ENCODE results near the gene DNM3.

Gene DNM3

DNA sequence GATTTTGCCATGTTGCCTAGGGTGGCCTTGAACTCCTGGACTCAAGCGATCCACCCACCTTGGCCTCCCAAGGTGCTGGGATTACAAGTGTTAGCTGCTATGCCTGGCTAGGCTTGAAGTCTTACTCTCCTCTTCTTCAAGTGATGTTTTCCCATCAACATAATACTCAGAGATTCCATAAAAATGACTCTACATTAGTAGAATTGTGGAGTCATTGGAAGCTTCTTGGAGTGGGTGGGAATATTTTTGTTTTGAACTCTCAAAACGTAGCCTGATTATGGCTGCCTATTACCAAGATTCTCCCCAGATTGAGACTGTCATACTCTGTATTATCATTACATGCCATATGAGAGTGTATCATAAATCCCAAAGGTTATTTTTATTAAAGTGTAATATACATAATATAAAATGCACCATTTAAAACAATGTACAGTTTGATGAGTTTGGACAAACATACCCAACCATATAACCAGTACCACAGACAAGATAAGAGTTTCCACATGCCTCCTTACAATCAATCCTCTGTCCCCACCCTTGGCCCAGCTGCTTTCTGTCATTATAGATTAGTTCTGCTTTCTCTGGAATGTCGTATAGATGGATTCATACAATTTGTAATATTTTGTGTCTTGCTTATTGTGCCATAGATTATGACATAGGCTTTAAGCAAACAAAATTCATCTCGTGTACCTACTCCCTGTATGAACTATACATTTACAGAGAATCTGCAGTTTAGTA lies 8.0 kb upstream of the DNM3 start:
- H3K4me3 ChIP-seq (ENCODE audit: control insufficient read depth in 1 of 7, extremely low read depth in 1 of 7, insufficient read depth in 4 of 7, low read depth in 2 of 7, low read length in 6 of 7) = no peak overlapping the region
- no peaks in the 10 kb centered on the region for H3K4me1 ChIP-seq (ENCODE audit: control extremely low read depth in 1 of 4, control insufficient read depth in 4 of 4, insufficient read depth in 4 of 4, low read length in 3 of 4)
- POLR2A ChIA-PET = no interaction called here
- WGBS (ENCODE audit: insufficient coverage) = 40% methylated on average over 1 of the region's 4 CpGs
- peaks cover 0 to 3% (median 0%) of the 10 kb centered on the region in 5 experiments for H3K9me3 ChIP-seq (ENCODE audit: control extremely low read depth in 1 of 5, control insufficient read depth in 4 of 5, insufficient read depth in 2 of 5, low read depth in 1 of 5, low read length in 4 of 5)
- no peak for DNase-seq
- H3K27me3 ChIP-seq (replicated peaks in 2 of 5; ENCODE audit: control insufficient read depth in 4 of 5, insufficient read depth in 5 of 5, low read length in 4 of 5) = no peaks in the 10 kb centered on the region
- CTCF ChIA-PET = interaction anchor here (1.4 kb wide), 1 partner anchor 150 kb away, joined by 4 read pairs; no protein-coding TSS in a partner anchor
- no peak overlapping the region for H3K27ac ChIP-seq (ENCODE audit: insufficient read depth in 1 of 2, low read depth in 1 of 2, low read length in 2 of 2, poor library complexity in 1 of 2, severe bottlenecking in 2 of 2)
- no peaks in the 10 kb centered on the region for H3K36me3 ChIP-seq (ENCODE audit: control insufficient read depth in 4 of 4, insufficient read depth in 4 of 4, low read length in 3 of 4)

DNA sequence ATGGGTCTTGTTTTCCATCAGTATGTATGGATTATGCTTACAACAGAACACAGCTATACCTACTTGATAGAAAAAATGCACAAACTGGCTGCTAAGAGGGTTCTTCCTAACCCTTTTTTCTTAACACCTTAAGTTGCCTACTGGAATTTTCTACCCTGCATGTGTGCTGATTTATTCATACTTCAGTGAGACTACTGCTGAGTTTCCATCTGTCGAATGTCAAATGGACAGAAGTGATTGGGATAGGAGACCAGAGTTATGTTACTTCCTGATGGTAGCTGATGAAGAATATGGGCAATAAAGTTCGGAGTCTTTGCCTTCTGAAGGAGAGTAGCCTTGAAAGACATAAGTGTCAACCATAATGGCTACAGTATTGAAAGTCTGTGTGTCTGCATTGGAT lies 6.5 kb upstream of the DNM3 start:
- Histone ChIP-seq H3K4me1 (ENCODE audit: control extremely low read depth in 1 of 4, control insufficient read depth in 4 of 4, insufficient read depth in 4 of 4, low read length in 3 of 4) (no peaks in the 10 kb centered on the region), H3K4me3 (ENCODE audit: control insufficient read depth in 1 of 7, extremely low read depth in 1 of 7, insufficient read depth in 4 of 7, low read depth in 2 of 7, low read length in 6 of 7) (no peak overlapping the region), H3K27ac (ENCODE audit: insufficient read depth in 1 of 2, low read depth in 1 of 2, low read length in 2 of 2, poor library complexity in 1 of 2, severe bottlenecking in 2 of 2) (no peak overlapping the region), H3K27me3 (replicated peaks in 2 of 5; ENCODE audit: control insufficient read depth in 4 of 5, insufficient read depth in 5 of 5, low read length in 4 of 5) (no peaks in the 10 kb centered on the region), H3K36me3 (ENCODE audit: control insufficient read depth in 4 of 4, insufficient read depth in 4 of 4, low read length in 3 of 4) (no peaks in the 10 kb centered on the region), H3K9me3 (ENCODE audit: control extremely low read depth in 1 of 5, control insufficient read depth in 4 of 5, insufficient read depth in 2 of 5, low read depth in 1 of 5, low read length in 4 of 5) (no peaks in the 10 kb centered on the region)
- CTCF ChIA-PET = interaction anchor here (0.9 to 1.1 kb wide), 2 partner anchors 17 to 151 kb away, joined by 3 to 5 read pairs; no protein-coding TSS in a partner anchor
- POLR2A ChIA-PET = interaction anchor here (0.7 kb wide), 1 partner anchor 15 kb away, joined by 3 read pairs; no protein-coding TSS in a partner anchor
- WGBS (ENCODE audit: insufficient coverage) = 100% methylated on average over 2 of the region's 2 CpGs
- DNase-seq = no peak

DNA sequence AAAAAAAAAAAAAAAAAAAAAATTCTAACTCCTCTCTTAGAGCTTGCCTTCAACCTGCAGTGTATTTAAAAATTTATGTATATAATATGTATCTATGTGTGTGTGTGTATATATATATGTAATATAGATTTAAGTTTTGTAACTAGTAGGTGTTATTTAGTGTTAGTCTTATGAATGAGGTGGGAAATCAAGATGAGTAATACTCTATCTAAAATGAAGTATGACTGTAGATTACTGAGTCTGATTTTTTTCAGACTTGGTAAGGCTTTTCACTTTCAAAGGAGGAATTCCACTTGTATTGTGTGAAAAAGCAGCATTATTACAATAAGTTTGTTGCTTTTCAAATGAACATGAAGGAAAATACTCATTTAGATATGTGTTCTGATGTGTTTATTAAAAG lies 5.4 kb upstream of the DNM3 start:
- POLR2A ChIA-PET = no interaction called here
- DNase-seq = no peak
- CTCF ChIA-PET = no interaction called here

DNA sequence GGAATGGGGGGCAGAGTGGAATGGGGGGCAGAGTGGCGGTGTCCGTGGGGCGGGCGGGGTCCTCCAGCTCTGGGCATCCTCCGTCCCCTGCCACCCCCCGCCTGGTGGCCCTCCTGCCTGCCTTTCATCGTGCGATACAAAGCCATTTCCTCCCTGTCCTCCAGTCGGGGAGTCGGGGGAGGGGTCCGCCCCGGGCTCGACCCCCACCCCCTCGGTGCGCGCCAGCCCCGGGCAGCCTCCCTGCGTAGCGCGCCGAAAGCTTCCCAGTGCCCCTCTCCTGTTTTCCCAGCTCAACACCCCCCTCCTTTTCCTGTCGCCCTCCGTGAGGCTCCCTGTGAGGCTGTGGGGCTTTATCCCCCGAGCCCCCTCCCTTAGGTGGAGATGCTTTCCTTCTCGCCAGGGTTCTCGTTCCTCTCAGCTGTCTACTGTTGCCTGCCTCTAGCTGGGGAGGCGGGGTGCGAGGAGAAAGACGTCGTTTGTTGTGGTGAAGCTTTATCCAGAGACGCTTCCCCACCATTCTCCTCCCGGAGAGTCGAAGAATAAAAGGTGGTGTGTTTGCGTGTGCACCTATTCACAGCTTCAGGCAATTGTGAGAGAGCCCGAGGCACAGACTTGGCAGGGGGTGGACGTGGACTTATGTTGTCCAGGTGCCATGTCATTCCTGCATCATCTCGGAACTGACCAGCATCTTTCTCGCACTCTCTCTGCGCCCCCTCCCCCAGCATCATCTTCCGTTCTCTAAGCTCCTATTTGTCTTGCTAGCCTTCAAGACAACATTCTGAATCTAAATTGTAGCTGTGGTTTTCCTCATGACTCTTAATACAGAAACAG lies 848 bp downstream of the DNM3 start:
- H3K9me3 ChIP-seq (ENCODE audit: control extremely low read depth in 1 of 5, control insufficient read depth in 4 of 5, insufficient read depth in 2 of 5, low read depth in 1 of 5, low read length in 4 of 5) = no peaks in the 10 kb centered on the region
- H3K4me3 ChIP-seq (ENCODE audit: control insufficient read depth in 1 of 7, extremely low read depth in 1 of 7, insufficient read depth in 4 of 7, low read depth in 2 of 7, low read length in 6 of 7) = peak overlapping the region; percentile 65 to 91 (median 82)
- H3K36me3 ChIP-seq (ENCODE audit: control insufficient read depth in 4 of 4, insufficient read depth in 4 of 4, low read length in 3 of 4) = no peaks in the 10 kb centered on the region
- no peak overlapping the region for H3K27ac ChIP-seq (ENCODE audit: insufficient read depth in 1 of 2, low read depth in 1 of 2, low read length in 2 of 2, poor library complexity in 1 of 2, severe bottlenecking in 2 of 2)
- ChIA-PET POLR2A (interaction anchor here (0.6 to 0.7 kb wide), 2 partner anchors 142 to 161 kb away, joined by 3 read pairs; no protein-coding TSS in a partner anchor), CTCF (interaction anchor here (0.7 to 2.1 kb wide), 8 partner anchors 17 to 143 kb away, joined by 3 to 9 read pairs (median 4); no protein-coding TSS in a partner anchor)
- peak in 2 of 3 donors; percentile 49 to 62 for DNase-seq
- peaks cover 5 to 20% (median 16%) of the 10 kb centered on the region in 4 experiments for H3K4me1 ChIP-seq (ENCODE audit: control extremely low read depth in 1 of 4, control insufficient read depth in 4 of 4, insufficient read depth in 4 of 4, low read length in 3 of 4)
- peaks cover 0 to 7% (median 0%) of the 10 kb centered on the region in 5 experiments for H3K27me3 ChIP-seq (replicated peaks in 2 of 5; ENCODE audit: control insufficient read depth in 4 of 5, insufficient read depth in 5 of 5, low read length in 4 of 5)
- 1% methylated on average over 27 of the region's 40 CpGs for WGBS (ENCODE audit: insufficient coverage)

More for the DNA sequence above, 5.4 kb upstream of the DNM3 start:
- no peaks in the 10 kb centered on the region for H3K27me3 ChIP-seq (replicated peaks in 2 of 5; ENCODE audit: control insufficient read depth in 4 of 5, insufficient read depth in 5 of 5, low read length in 4 of 5)
- H3K4me1 ChIP-seq (ENCODE audit: control extremely low read depth in 1 of 4, control insufficient read depth in 4 of 4, insufficient read depth in 4 of 4, low read length in 3 of 4) = peaks cover 0 to 6% (median 5%) of the 10 kb centered on the region in 4 experiments
- no peak overlapping the region for H3K4me3 ChIP-seq (ENCODE audit: control insufficient read depth in 1 of 7, extremely low read depth in 1 of 7, insufficient read depth in 4 of 7, low read depth in 2 of 7, low read length in 6 of 7)
- H3K36me3 ChIP-seq (ENCODE audit: control insufficient read depth in 4 of 4, insufficient read depth in 4 of 4, low read length in 3 of 4) = no peaks in the 10 kb centered on the region
- H3K27ac ChIP-seq (ENCODE audit: insufficient read depth in 1 of 2, low read depth in 1 of 2, low read length in 2 of 2, poor library complexity in 1 of 2, severe bottlenecking in 2 of 2) = no peak overlapping the region
- H3K9me3 ChIP-seq (ENCODE audit: control extremely low read depth in 1 of 5, control insufficient read depth in 4 of 5, insufficient read depth in 2 of 5, low read depth in 1 of 5, low read length in 4 of 5) = no peaks in the 10 kb centered on the region

DNA sequence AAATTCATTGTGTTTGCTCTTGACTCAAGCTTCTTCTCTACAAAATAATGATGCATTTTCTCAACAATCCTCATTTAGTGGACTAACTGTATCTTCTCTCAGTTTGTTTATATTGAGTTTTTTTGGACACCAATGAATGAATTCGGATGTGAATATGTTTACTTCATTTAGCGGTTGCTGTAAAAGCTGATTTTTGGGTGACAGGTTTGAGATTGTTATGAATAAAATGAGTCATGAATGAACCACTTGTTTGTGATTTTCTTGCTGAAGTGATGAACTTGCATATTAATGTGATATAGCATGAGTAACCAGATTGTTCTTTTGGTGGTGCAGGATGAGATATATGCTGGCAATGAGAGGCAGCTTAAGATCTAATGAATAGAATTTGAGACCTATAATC lies 3.1 kb downstream of the DNM3 start:
- ChIA-PET POLR2A (no interaction called here), CTCF (interaction anchor here (1.9 kb wide), 1 partner anchor 42 kb away, joined by 5 read pairs; no protein-coding TSS in a partner anchor)

DNA sequence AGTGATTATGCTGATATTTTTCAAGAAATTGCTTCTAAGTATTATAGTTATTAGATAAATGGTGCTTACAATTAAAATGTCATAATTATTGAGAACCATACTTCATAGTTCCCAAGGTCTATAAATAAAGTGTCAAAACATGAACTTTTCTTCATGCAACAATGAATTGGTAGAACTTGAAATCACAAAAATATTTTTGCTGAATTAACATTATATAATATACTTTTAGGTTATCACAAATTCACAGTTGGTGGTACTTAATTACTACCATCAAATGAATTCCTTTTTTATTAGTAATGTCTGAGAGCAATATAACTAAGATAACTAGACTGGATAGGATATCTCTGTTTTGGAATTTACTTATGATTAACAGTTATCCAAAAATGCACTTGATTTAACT lies 4.7 kb downstream of the DNM3 start:
- H3K27ac ChIP-seq (ENCODE audit: insufficient read depth in 1 of 2, low read depth in 1 of 2, low read length in 2 of 2, poor library complexity in 1 of 2, severe bottlenecking in 2 of 2) = no peak overlapping the region
- H3K4me1 ChIP-seq (ENCODE audit: control extremely low read depth in 1 of 4, control insufficient read depth in 4 of 4, insufficient read depth in 4 of 4, low read length in 3 of 4) = peaks cover 5 to 21% (median 14%) of the 10 kb centered on the region in 4 experiments
- DNase-seq = no peak
- ChIA-PET POLR2A (no interaction called here), CTCF (no interaction called here)
- H3K36me3 ChIP-seq (ENCODE audit: control insufficient read depth in 4 of 4, insufficient read depth in 4 of 4, low read length in 3 of 4) = no peaks in the 10 kb centered on the region
- H3K27me3 ChIP-seq (replicated peaks in 2 of 5; ENCODE audit: control insufficient read depth in 4 of 5, insufficient read depth in 5 of 5, low read length in 4 of 5) = peaks cover 0 to 7% (median 0%) of the 10 kb centered on the region in 5 experiments
- no peaks in the 10 kb centered on the region for H3K9me3 ChIP-seq (ENCODE audit: control extremely low read depth in 1 of 5, control insufficient read depth in 4 of 5, insufficient read depth in 2 of 5, low read depth in 1 of 5, low read length in 4 of 5)
- H3K4me3 ChIP-seq (ENCODE audit: control insufficient read depth in 1 of 7, extremely low read depth in 1 of 7, insufficient read depth in 4 of 7, low read depth in 2 of 7, low read length in 6 of 7) = no peak overlapping the region

More for the DNA sequence above, 3.1 kb downstream of the DNM3 start:
- DNase-seq = no peak
- H3K4me1 ChIP-seq (ENCODE audit: control extremely low read depth in 1 of 4, control insufficient read depth in 4 of 4, insufficient read depth in 4 of 4, low read length in 3 of 4) = peaks cover 5 to 20% (median 16%) of the 10 kb centered on the region in 4 experiments
- WGBS (ENCODE audit: insufficient coverage) = 100% methylated on average over 2 of the region's 2 CpGs
- H3K27me3 ChIP-seq (replicated peaks in 2 of 5; ENCODE audit: control insufficient read depth in 4 of 5, insufficient read depth in 5 of 5, low read length in 4 of 5) = peaks cover 0 to 7% (median 0%) of the 10 kb centered on the region in 5 experiments
- no peak overlapping the region for H3K4me3 ChIP-seq (ENCODE audit: control insufficient read depth in 1 of 7, extremely low read depth in 1 of 7, insufficient read depth in 4 of 7, low read depth in 2 of 7, low read length in 6 of 7)
- H3K36me3 ChIP-seq (ENCODE audit: control insufficient read depth in 4 of 4, insufficient read depth in 4 of 4, low read length in 3 of 4) = no peaks in the 10 kb centered on the region
- no peak overlapping the region for H3K27ac ChIP-seq (ENCODE audit: insufficient read depth in 1 of 2, low read depth in 1 of 2, low read length in 2 of 2, poor library complexity in 1 of 2, severe bottlenecking in 2 of 2)
- H3K9me3 ChIP-seq (ENCODE audit: control extremely low read depth in 1 of 5, control insufficient read depth in 4 of 5, insufficient read depth in 2 of 5, low read depth in 1 of 5, low read length in 4 of 5) = no peaks in the 10 kb centered on the region

Measured in common myeloid progenitor, CD34-positive (primary cell).